SK-N-SH (cell line): ENCODE results near the gene ATG2A. TPM values are rescaled to one million over a fixed set of nuclear protein-coding genes. Genes with fewer than 3 reads are reported as not detected.

Experiments used
- CTCF ChIA-PET: fragments of 300-600, 350-600 bp; formaldehyde crosslinking; extraction: SDS; loops from one replicate; lab custom pipeline; 2021; lab: Yijun Ruan, JAX
- POLR2A ChIA-PET: fragments of 350-600 bp; sonication (Branson Sonifier 250); formaldehyde crosslinking; extraction: SDS; loops from one replicate; lab custom pipeline; 2020; ENCODE audit warnings: antibody characterized with exemption, inconsistent platforms; lab: Yijun Ruan, JAX
- DNase-seq: peaks from one replicate; pipeline ENCODE4 v3.0.0; 2012
- H2AFZ ChIP-seq: fragments of 200-600 bp; sonication (generic); 2 replicates; pipeline ENCODE4 v1.8.1; 2016; ENCODE audit warnings: antibody characterized with exemption, mild to moderate bottlenecking, low read depth
- H3F3A ChIP-seq: fragments of 200-600 bp; sonication (generic); replicated peaks from 2 replicates; pipeline ENCODE3; 2016; ENCODE audit warnings: antibody characterized with exemption, mild to moderate bottlenecking; ENCODE audit not compliant: insufficient read depth
- H3K27ac ChIP-seq, 2 experiments: fragments of 200-500 bp in 1 of 2; fragments of 200-600 bp in 1 of 2; sonication (Bioruptor generic) in 1 of 2; sonication (generic), shearing (Covaris generic) in 1 of 2; 2 replicates each; pipeline versions ENCODE4 v1.5.1 to v1.6.1; 2014 to 2016; ENCODE audit warnings: low read depth in 2 of 2, inconsistent platforms in 1 of 2, low read length in 1 of 2, mild to moderate bottlenecking in 1 of 2, mixed read lengths in 1 of 2
- H3K27me3 ChIP-seq: fragments of 200-600 bp; sonication (generic), shearing (Covaris generic); 2 replicates; pipeline ENCODE4 v1.6.1; 2016; ENCODE audit warnings: mixed run types; ENCODE audit not compliant: insufficient read depth
- H3K36me3 ChIP-seq, 2 experiments: fragments of 200-500 bp in 1 of 2; fragments of 200-600 bp in 1 of 2; sonication (Bioruptor generic) in 1 of 2; sonication (generic) in 1 of 2; replicated peaks in 1 of 2; 2 replicates each; pipeline versions ENCODE3 to v1.5.1; 2014 to 2016; ENCODE audit warnings: low read length in 1 of 2, mild to moderate bottlenecking in 1 of 2; ENCODE audit not compliant: insufficient read depth in 2 of 2, control insufficient read depth in 1 of 2
- H3K4me1 ChIP-seq, 2 experiments: fragments of 200-500 bp in 1 of 2; fragments of 200-600 bp in 1 of 2; sonication (Bioruptor generic) in 1 of 2; sonication (generic), shearing (Covaris generic) in 1 of 2; 2 replicates each; pipeline versions ENCODE4 v1.5.1 to v1.6.1; 2014 to 2016; ENCODE audit warnings: low read depth in 1 of 2, low read length in 1 of 2, mixed run types in 1 of 2; ENCODE audit not compliant: insufficient read depth in 2 of 2, control insufficient read depth in 1 of 2
- H3K4me2 ChIP-seq: fragments of 200-600 bp; sonication (generic), shearing (Covaris generic); 2 replicates; pipeline ENCODE4 v1.6.1; 2017; ENCODE audit warnings: mixed run types
- H3K4me3 ChIP-seq, 2 experiments: fragments of 200-500 bp in 1 of 2; fragments of 200-600 bp in 1 of 2; sonication (Bioruptor generic) in 1 of 2; sonication (generic), shearing (Covaris generic) in 1 of 2; 2 replicates each; pipeline versions ENCODE4 v1.5.1 to v1.8.1; 2014 to 2016; ENCODE audit warnings: low read depth in 2 of 2, inconsistent platforms in 1 of 2, low read length in 1 of 2, mild to moderate bottlenecking in 1 of 2, mixed read lengths in 1 of 2, moderate library complexity in 1 of 2
- H3K79me2 ChIP-seq: fragments of 200-600 bp; sonication (generic); 2 replicates; pipeline ENCODE4 v1.8.1; 2017; ENCODE audit warnings: mild to moderate bottlenecking; ENCODE audit not compliant: insufficient read depth
- H3K9ac ChIP-seq: fragments of 200-600 bp; sonication (generic); 2 replicates; pipeline ENCODE4 v1.6.1; 2017; ENCODE audit warnings: mixed run types
- H3K9me2 ChIP-seq: fragments of 200-600 bp; sonication (generic); 2 replicates; pipeline ENCODE4 v1.6.1; 2017; ENCODE audit warnings: mixed run types
- H3K9me3 ChIP-seq: fragments of 200-600 bp; sonication (generic); 2 replicates; pipeline ENCODE4 v1.6.1; 2017; ENCODE audit warnings: mixed run types, mild to moderate bottlenecking, moderate library complexity
- H4K20me1 ChIP-seq: fragments of 200-600 bp; sonication (generic); 2 replicates; pipeline ENCODE4 v1.6.1; 2017; ENCODE audit warnings: mild to moderate bottlenecking, mixed run types; ENCODE audit not compliant: insufficient read depth
- CHD2 ChIP-seq: fragments of 150-350 bp; IDR thresholded peaks from 2 replicates; pipeline ENCODE4 v1.6.1; 2018; ENCODE audit warnings: low read length; ENCODE audit not compliant: partially characterized antibody
- EP300 ChIP-seq, 2 experiments: IDR thresholded peaks; 2 replicates each; pipeline versions ENCODE4 v1.4.0 to v1.6.1; 2012; ENCODE audit warnings: borderline replicate concordance in 1 of 2, low read depth in 1 of 2, low read length in 1 of 2
- FOSL2 ChIP-seq: IDR thresholded peaks from 2 replicates; pipeline ENCODE4 v1.4.0; 2012; ENCODE audit warnings: low read depth, mild to moderate bottlenecking, moderate library complexity, borderline replicate concordance
- GATA2 ChIP-seq: sonication (generic); formaldehyde crosslinking; IDR thresholded peaks from 2 replicates; pipeline ENCODE4 v1.5.0; 2020; ENCODE audit warnings: mild to moderate bottlenecking, missing genetic modification reagents
- MEF2A ChIP-seq: IDR thresholded peaks from 2 replicates; pipeline ENCODE4 v1.4.0; 2012; ENCODE audit warnings: low read depth, borderline replicate concordance
- MXI1 ChIP-seq: IDR thresholded peaks from 2 replicates; pipeline ENCODE4 v1.6.1; 2012; ENCODE audit warnings: mild to moderate bottlenecking, low read depth, low read length, improper control_type of control experiment
- RAD21 ChIP-seq: IDR thresholded peaks from 2 replicates; pipeline ENCODE4 v1.6.1; 2012; ENCODE audit warnings: mild to moderate bottlenecking, low read length
- RFX5 ChIP-seq: IDR thresholded peaks from 2 replicates; pipeline ENCODE4 v1.6.1; 2012; ENCODE audit warnings: mild to moderate bottlenecking, improper control_type of control experiment, low read length
- SIN3A ChIP-seq: IDR thresholded peaks from 2 replicates; pipeline ENCODE4 v1.6.1; 2012; ENCODE audit warnings: low read depth, mild to moderate bottlenecking, low read length, moderate library complexity, borderline replicate concordance
- SMC3 ChIP-seq: IDR thresholded peaks from 2 replicates; pipeline ENCODE4 v1.6.1; 2012; ENCODE audit warnings: low read depth, low read length, improper control_type of control experiment
- TCF12 ChIP-seq: IDR thresholded peaks from 2 replicates; pipeline ENCODE4 v1.4.0; 2012
- TEAD4 ChIP-seq: IDR thresholded peaks from 2 replicates; pipeline ENCODE4 v1.4.0; 2012; ENCODE audit warnings: mild to moderate bottlenecking, borderline replicate concordance; ENCODE audit not compliant: insufficient read depth
- YY1 ChIP-seq: IDR thresholded peaks from 2 replicates; pipeline ENCODE4 v1.4.0; 2012; ENCODE audit warnings: low read depth, mild to moderate bottlenecking
- WGBS: methylation state at CpG from one replicate; pipeline ENCODE4 v1.1.6; 2017; ENCODE audit warnings: low lambda C conversion rate; 5-methylcytosine and 5-hydroxymethylcytosine counted together
- polyA plus RNA-seq, 3 experiments: library from polyadenylated mRNA; depleted of rRNA; stranded (reverse); fragments of >200 nt; gene quantifications; 2 replicates each; pipeline ENCODE4 v1.2.3, GENCODE V29; 2012
- TF ChIP-seq, protein P1 (sequence below): IDR thresholded peaks from 2 replicates; pipeline ENCODE4 v1.6.1; 2012; ENCODE audit warnings: mild to moderate bottlenecking, low read depth, low read length, moderate library complexity
- TF ChIP-seq, protein P2 (sequence below): fragments of 150-350 bp; IDR thresholded peaks from 2 replicates; pipeline ENCODE4 v1.6.1; 2016; ENCODE audit warnings: mild to moderate bottlenecking, low read depth, low read length
- TF ChIP-seq, protein P3 (sequence below): IDR thresholded peaks from 2 replicates; pipeline ENCODE4 v1.4.0; 2012; ENCODE audit warnings: low read depth
- TF ChIP-seq, protein P4 (sequence below): fragments of 200-600 bp; sonication (generic); IDR thresholded peaks from 2 replicates; pipeline ENCODE4 v1.6.1; 2017; ENCODE audit warnings: antibody characterized with exemption, mild to moderate bottlenecking, moderate library complexity

Gene ATG2A
- polyA plus RNA-seq, 1 of the 3 experiments (the other 2 are of a cell fraction): 7.1 TPM

DNA sequence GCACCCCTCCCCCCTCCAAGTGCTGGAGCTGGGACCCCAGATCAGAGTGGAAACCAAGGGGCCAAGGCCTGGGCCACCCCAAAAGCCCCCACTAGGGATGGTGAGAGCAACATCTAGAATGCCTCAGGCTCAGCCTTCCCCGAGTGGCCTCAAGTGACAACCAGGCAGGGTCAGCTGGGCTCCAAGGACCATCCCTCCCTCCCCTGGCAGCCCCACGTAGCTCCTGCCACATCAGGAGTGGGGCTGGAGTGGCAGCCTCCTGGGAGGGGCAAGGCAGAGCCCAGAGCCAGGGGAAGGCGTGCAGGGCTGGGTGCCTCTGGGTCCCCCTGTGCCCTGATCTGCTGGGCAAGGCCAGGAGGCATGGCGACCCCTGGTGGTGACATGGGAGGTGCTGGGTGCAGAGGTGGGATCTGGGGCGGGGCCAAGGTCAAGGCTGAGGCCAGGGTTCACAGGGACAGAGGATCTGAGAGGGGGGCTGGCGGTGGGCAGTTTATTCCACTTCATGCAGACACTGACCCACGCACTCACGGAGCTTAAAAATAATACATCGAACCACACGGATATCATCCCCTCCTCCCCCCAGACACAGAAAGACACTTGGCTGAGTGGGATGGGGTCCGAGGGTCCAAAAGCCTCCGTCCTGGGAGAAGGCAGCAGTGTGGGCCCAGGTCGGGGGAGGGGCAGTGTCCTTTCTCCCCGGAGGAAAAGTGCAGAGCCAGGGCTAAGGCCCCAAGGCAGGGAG lies 22.8 kb downstream of the ATG2A start:
- Histone ChIP-seq H3K9ac (no peak overlapping the region), H3K36me3 (peaks cover 0 to 14% of the 10 kb centered on the region in 2 experiments), H3K27me3 (no peaks in the 10 kb centered on the region), H3K4me3 (no peak overlapping the region), H3F3A (no peaks in the 10 kb centered on the region), H3K27ac (no peak overlapping the region), H3K79me2 (no peaks in the 10 kb centered on the region), H3K9me3 (no peaks in the 10 kb centered on the region), H3K4me2 (no peak overlapping the region), H3K4me1 (peaks cover 0 to 3% of the 10 kb centered on the region in 2 experiments; a peak in 1 of 4 replicates), H2AFZ (no peak overlapping the region), H4K20me1 (no peaks in the 10 kb centered on the region), H3K9me2 (no peaks in the 10 kb centered on the region)
- DNase-seq: peak; percentile 97
- WGBS: 30% methylated on average over 12 of the region's 14 CpGs
- TF ChIP-seq, protein P1, sequence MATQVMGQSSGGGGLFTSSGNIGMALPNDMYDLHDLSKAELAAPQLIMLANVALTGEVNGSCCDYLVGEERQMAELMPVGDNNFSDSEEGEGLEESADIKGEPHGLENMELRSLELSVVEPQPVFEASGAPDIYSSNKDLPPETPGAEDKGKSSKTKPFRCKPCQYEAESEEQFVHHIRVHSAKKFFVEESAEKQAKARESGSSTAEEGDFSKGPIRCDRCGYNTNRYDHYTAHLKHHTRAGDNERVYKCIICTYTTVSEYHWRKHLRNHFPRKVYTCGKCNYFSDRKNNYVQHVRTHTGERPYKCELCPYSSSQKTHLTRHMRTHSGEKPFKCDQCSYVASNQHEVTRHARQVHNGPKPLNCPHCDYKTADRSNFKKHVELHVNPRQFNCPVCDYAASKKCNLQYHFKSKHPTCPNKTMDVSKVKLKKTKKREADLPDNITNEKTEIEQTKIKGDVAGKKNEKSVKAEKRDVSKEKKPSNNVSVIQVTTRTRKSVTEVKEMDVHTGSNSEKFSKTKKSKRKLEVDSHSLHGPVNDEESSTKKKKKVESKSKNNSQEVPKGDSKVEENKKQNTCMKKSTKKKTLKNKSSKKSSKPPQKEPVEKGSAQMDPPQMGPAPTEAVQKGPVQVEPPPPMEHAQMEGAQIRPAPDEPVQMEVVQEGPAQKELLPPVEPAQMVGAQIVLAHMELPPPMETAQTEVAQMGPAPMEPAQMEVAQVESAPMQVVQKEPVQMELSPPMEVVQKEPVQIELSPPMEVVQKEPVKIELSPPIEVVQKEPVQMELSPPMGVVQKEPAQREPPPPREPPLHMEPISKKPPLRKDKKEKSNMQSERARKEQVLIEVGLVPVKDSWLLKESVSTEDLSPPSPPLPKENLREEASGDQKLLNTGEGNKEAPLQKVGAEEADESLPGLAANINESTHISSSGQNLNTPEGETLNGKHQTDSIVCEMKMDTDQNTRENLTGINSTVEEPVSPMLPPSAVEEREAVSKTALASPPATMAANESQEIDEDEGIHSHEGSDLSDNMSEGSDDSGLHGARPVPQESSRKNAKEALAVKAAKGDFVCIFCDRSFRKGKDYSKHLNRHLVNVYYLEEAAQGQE: no peak
- TF ChIP-seq RFX5 (no peak), RAD21 (peak; percentile 75), YY1 (no peak), SMC3 (peak; percentile 96), MXI1 (no peak), GATA2 (CRISPR knock-in tag) (no peak), CHD2 (no peak), SIN3A (no peak), FOSL2 (no peak), MEF2A (no peak), TEAD4 (no peak), TCF12 (no peak), EP300 (IDR thresholded peaks at IDR 0.05; ENCODE audit: borderline replicate concordance in 1 of 2, low read depth in 1 of 2, low read length in 1 of 2) (no peak)
- TF ChIP-seq, protein P2, sequence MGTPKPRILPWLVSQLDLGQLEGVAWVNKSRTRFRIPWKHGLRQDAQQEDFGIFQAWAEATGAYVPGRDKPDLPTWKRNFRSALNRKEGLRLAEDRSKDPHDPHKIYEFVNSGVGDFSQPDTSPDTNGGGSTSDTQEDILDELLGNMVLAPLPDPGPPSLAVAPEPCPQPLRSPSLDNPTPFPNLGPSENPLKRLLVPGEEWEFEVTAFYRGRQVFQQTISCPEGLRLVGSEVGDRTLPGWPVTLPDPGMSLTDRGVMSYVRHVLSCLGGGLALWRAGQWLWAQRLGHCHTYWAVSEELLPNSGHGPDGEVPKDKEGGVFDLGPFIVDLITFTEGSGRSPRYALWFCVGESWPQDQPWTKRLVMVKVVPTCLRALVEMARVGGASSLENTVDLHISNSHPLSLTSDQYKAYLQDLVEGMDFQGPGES: no peak
- TF ChIP-seq, protein P3, sequence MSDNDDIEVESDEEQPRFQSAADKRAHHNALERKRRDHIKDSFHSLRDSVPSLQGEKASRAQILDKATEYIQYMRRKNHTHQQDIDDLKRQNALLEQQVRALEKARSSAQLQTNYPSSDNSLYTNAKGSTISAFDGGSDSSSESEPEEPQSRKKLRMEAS: no peak
- TF ChIP-seq, protein P4, sequence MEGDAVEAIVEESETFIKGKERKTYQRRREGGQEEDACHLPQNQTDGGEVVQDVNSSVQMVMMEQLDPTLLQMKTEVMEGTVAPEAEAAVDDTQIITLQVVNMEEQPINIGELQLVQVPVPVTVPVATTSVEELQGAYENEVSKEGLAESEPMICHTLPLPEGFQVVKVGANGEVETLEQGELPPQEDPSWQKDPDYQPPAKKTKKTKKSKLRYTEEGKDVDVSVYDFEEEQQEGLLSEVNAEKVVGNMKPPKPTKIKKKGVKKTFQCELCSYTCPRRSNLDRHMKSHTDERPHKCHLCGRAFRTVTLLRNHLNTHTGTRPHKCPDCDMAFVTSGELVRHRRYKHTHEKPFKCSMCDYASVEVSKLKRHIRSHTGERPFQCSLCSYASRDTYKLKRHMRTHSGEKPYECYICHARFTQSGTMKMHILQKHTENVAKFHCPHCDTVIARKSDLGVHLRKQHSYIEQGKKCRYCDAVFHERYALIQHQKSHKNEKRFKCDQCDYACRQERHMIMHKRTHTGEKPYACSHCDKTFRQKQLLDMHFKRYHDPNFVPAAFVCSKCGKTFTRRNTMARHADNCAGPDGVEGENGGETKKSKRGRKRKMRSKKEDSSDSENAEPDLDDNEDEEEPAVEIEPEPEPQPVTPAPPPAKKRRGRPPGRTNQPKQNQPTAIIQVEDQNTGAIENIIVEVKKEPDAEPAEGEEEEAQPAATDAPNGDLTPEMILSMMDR: peak; percentile 88
- ChIA-PET CTCF (interaction anchor here (0.6 to 26.7 kb wide), 36 partner anchors 9 to 218 kb away, joined by 3 to 530 read pairs (median 4); partner anchors contain the start of genes BATF2, CDC42BPG, EHD1 and MEN1), POLR2A (no interaction called here)
